CD8-positive, alpha-beta memory T cell (primary cell): ENCODE measurements around the gene IGSF3. TPM values are rescaled to one million over a fixed set of nuclear protein-coding genes. Genes with fewer than 3 reads are reported as not detected.

Source experiments
- CTCF ChIA-PET: fragments of 350-600 bp; sonication (Branson Sonifier 250); formaldehyde crosslinking; loops from one replicate; lab custom pipeline; 2021; ENCODE audit warnings: antibody characterized with exemption; lab: Charles Lee
- POLR2A ChIA-PET: fragments of 350-600 bp; sonication (Branson Sonifier 250); formaldehyde crosslinking; loops from one replicate; lab custom pipeline; 2021; ENCODE audit warnings: antibody characterized with exemption; lab: Charles Lee
- DNase-seq, 5 donors: peaks; one replicate each; pipeline versions ENCODE4 v3.0.0 to v3.0.0-alpha.2; 2020 to 2022; ENCODE audit warnings: mixed read lengths in 1 of 5
- H3K27ac ChIP-seq: one replicate; pipeline ENCODE4 v1.7.0; 2013; ENCODE audit warnings: low read depth, mild to moderate bottlenecking, low read length, moderate library complexity
- H3K27me3 ChIP-seq: 2 replicates; pipeline ENCODE4 v1.7.0; 2013; ENCODE audit warnings: low read length, mild to moderate bottlenecking; ENCODE audit not compliant: insufficient read depth, poor library complexity, severe bottlenecking
- H3K36me3 ChIP-seq: 2 replicates; pipeline ENCODE4 v1.7.0; 2013; ENCODE audit warnings: mild to moderate bottlenecking, low read length, moderate library complexity; ENCODE audit not compliant: insufficient read depth
- H3K4me1 ChIP-seq: 2 replicates; pipeline ENCODE4 v1.7.0; 2013; ENCODE audit warnings: mild to moderate bottlenecking, low read length, moderate library complexity; ENCODE audit not compliant: insufficient read depth
- H3K4me3 ChIP-seq: 2 replicates; pipeline ENCODE4 v1.7.0; 2013; ENCODE audit warnings: mild to moderate bottlenecking, low read length
- H3K9me3 ChIP-seq: 2 replicates; pipeline ENCODE4 v1.7.0; 2013; ENCODE audit warnings: mild to moderate bottlenecking, low read length
- H3K27ac Mint-ChIP-seq, 8 donors: one replicate each; pipeline ENCODE4 v1.8.0; 2020 to 2021; ENCODE audit warnings: mixed read lengths in 8 of 8, mild to moderate bottlenecking in 6 of 8, inconsistent platforms in 3 of 8, moderate library complexity in 3 of 8
- H3K27me3 Mint-ChIP-seq, 2 donors: one replicate each; pipeline ENCODE4 v1.8.0; 2020 to 2021; ENCODE audit warnings: mixed read lengths in 2 of 2, mild to moderate bottlenecking in 1 of 2, moderate library complexity in 1 of 2
- H3K36me3 Mint-ChIP-seq, 3 donors: one replicate each; pipeline ENCODE4 v1.8.0; 2020 to 2021; ENCODE audit warnings: mixed read lengths in 3 of 3, inconsistent platforms in 1 of 3, mild to moderate bottlenecking in 1 of 3
- H3K4me1 Mint-ChIP-seq, 3 donors: one replicate each; pipeline ENCODE4 v1.8.0; 2020 to 2021; ENCODE audit warnings: mixed read lengths in 3 of 3, inconsistent platforms in 1 of 3, mild to moderate bottlenecking in 1 of 3
- H3K4me3 Mint-ChIP-seq, 7 donors: one replicate each; pipeline ENCODE4 v1.8.0; 2020 to 2021; ENCODE audit warnings: mixed read lengths in 7 of 7, mild to moderate bottlenecking in 6 of 7, moderate library complexity in 4 of 7, inconsistent platforms in 2 of 7
- H3K9me3 Mint-ChIP-seq, 5 donors: one replicate each; pipeline ENCODE4 v1.8.0; 2020 to 2022; ENCODE audit warnings: mixed read lengths in 5 of 5, mild to moderate bottlenecking in 3 of 5, moderate library complexity in 2 of 5, inconsistent platforms in 1 of 5
- polyA plus RNA-seq: library from polyadenylated mRNA; unstranded; fragments of 300-500 nt; fragmentation: Illumina TruSeq; gene quantifications from one replicate; pipeline ENCODE4 v1.2.3, GENCODE V29; 2021
- total RNA-seq, 2 experiments: library from RNA; stranded (reverse); gene quantifications; one replicate each; pipeline ENCODE4 v1.2.3, GENCODE V29; 2021

Gene IGSF3
- total and polyA plus RNA-seq, 3 experiments from 2014 or later: 1.8 to 2.0 TPM; not detected in 1

- no peak overlapping the region for H3K4me3 ChIP-seq
- H3K4me1 ChIP-seq: no peaks in the 10 kb centered on the region
- H3K4me1 Mint-ChIP-seq: no peaks in the 10 kb centered on the region
- no peak overlapping the region for H3K27ac ChIP-seq
- peaks cover 6 to 33% of the 10 kb centered on the region in 2 donors for H3K27me3 Mint-ChIP-seq
- no peaks in the 10 kb centered on the region for H3K27me3 ChIP-seq
- no peak overlapping the region for H3K4me3 Mint-ChIP-seq
- no peak for DNase-seq
- no peaks in the 10 kb centered on the region for H3K9me3 Mint-ChIP-seq
- H3K9me3 ChIP-seq: no peaks in the 10 kb centered on the region
- H3K27ac Mint-ChIP-seq: no peak overlapping the region
- POLR2A ChIA-PET: no interaction called here
- peaks cover 0 to 1% (median under 1%) of the 10 kb centered on the region in 3 donors for H3K36me3 Mint-ChIP-seq
- CTCF ChIA-PET: no interaction called here
- no peaks in the 10 kb centered on the region for H3K36me3 ChIP-seq
Measured at GRCh38 chr1:116681343-116681899, 13.9 kb upstream of the IGSF3 start.

- H3K36me3 Mint-ChIP-seq: peaks cover 0 to 5% (median 1%) of the 10 kb centered on the region in 3 donors
- no peak overlapping the region for H3K27ac Mint-ChIP-seq
- H3K4me1 ChIP-seq: no peaks in the 10 kb centered on the region
- H3K9me3 Mint-ChIP-seq: no peaks in the 10 kb centered on the region
- DNase-seq: no peak
- no peaks in the 10 kb centered on the region for H3K4me1 Mint-ChIP-seq
- H3K4me3 Mint-ChIP-seq: no peak overlapping the region
- H3K27me3 ChIP-seq: no peaks in the 10 kb centered on the region
- H3K9me3 ChIP-seq: no peaks in the 10 kb centered on the region
- peaks cover 6 to 38% of the 10 kb centered on the region in 2 donors for H3K27me3 Mint-ChIP-seq
- no peaks in the 10 kb centered on the region for H3K36me3 ChIP-seq
- ChIA-PET POLR2A (no interaction called here), CTCF (no interaction called here)
- peak overlapping the region; percentile 6 for H3K27ac ChIP-seq
- no peak overlapping the region for H3K4me3 ChIP-seq
Measured at GRCh38 chr1:116680752-116681151, 13.2 kb upstream of the IGSF3 start.

- H3K27me3 ChIP-seq: no peaks in the 10 kb centered on the region
- H3K36me3 ChIP-seq: no peaks in the 10 kb centered on the region
- peak overlapping the region; percentile 6 for H3K27ac ChIP-seq
- Mint-ChIP-seq H3K27ac (peak overlapping the region in 1 of 8 donors; percentile 34), H3K9me3 (no peaks in the 10 kb centered on the region), H3K4me1 (no peaks in the 10 kb centered on the region), H3K36me3 (peaks cover 0 to 5% (median 1%) of the 10 kb centered on the region in 3 donors), H3K4me3 (no peak overlapping the region), H3K27me3 (peaks cover 9 to 41% of the 10 kb centered on the region in 2 donors)
- DNase-seq: no peak
- H3K4me1 ChIP-seq: no peaks in the 10 kb centered on the region
- ChIA-PET CTCF (no interaction called here), POLR2A (no interaction called here)
- H3K4me3 ChIP-seq: no peak overlapping the region
- no peaks in the 10 kb centered on the region for H3K9me3 ChIP-seq
Measured at GRCh38 chr1:116679828-116680628, 12.5 kb upstream of the IGSF3 start.

GRCh38 chr1:116679091-116679827 is 11.7 kb upstream of the IGSF3 start:
- Mint-ChIP-seq H3K9me3 (no peaks in the 10 kb centered on the region), H3K4me1 (no peaks in the 10 kb centered on the region), H3K36me3 (peaks cover 0 to 5% (median 1%) of the 10 kb centered on the region in 3 donors), H3K27me3 (peaks cover 16 to 49% of the 10 kb centered on the region in 2 donors), H3K4me3 (no peak overlapping the region), H3K27ac (no peak overlapping the region)
- no peak for DNase-seq
- H3K4me3 ChIP-seq: no peak overlapping the region
- no peaks in the 10 kb centered on the region for H3K4me1 ChIP-seq
- H3K27me3 ChIP-seq: no peaks in the 10 kb centered on the region
- peak overlapping the region; percentile 34 for H3K27ac ChIP-seq
- no peaks in the 10 kb centered on the region for H3K9me3 ChIP-seq
- ChIA-PET POLR2A (no interaction called here), CTCF (no interaction called here)
- no peaks in the 10 kb centered on the region for H3K36me3 ChIP-seq

GRCh38 chr1:116678732-116679090 is 11.2 kb upstream of the IGSF3 start:
- Histone ChIP-seq H3K4me3 (no peak overlapping the region), H3K27me3 (no peaks in the 10 kb centered on the region), H3K9me3 (no peaks in the 10 kb centered on the region), H3K27ac (no peak overlapping the region), H3K4me1 (no peaks in the 10 kb centered on the region), H3K36me3 (no peaks in the 10 kb centered on the region)
- H3K27me3 Mint-ChIP-seq: peaks cover 16 to 54% of the 10 kb centered on the region in 2 donors
- H3K36me3 Mint-ChIP-seq: peaks cover 0 to 5% (median 1%) of the 10 kb centered on the region in 3 donors
- H3K4me3 Mint-ChIP-seq: no peak overlapping the region
- POLR2A ChIA-PET: no interaction called here
- H3K4me1 Mint-ChIP-seq: no peaks in the 10 kb centered on the region
- no peak overlapping the region for H3K27ac Mint-ChIP-seq
- no peaks in the 10 kb centered on the region for H3K9me3 Mint-ChIP-seq
- CTCF ChIA-PET: no interaction called here
- no peak for DNase-seq

- Mint-ChIP-seq H3K4me3 (no peak overlapping the region), H3K27ac (no peak overlapping the region), H3K9me3 (no peaks in the 10 kb centered on the region), H3K36me3 (peaks cover 0 to 5% (median 1%) of the 10 kb centered on the region in 3 donors), H3K27me3 (peaks cover 16 to 62% of the 10 kb centered on the region in 2 donors), H3K4me1 (peaks cover 0 to 3% (median 1%) of the 10 kb centered on the region in 3 donors)
- no peaks in the 10 kb centered on the region for H3K36me3 ChIP-seq
- ChIA-PET POLR2A (no interaction called here), CTCF (no interaction called here)
- no peak for DNase-seq
- no peak overlapping the region for H3K27ac ChIP-seq
- H3K4me1 ChIP-seq: no peaks in the 10 kb centered on the region
- H3K27me3 ChIP-seq: no peaks in the 10 kb centered on the region
- H3K9me3 ChIP-seq: no peaks in the 10 kb centered on the region
- H3K4me3 ChIP-seq: no peak overlapping the region
Measured at GRCh38 chr1:116677474-116678062, 10.0 kb upstream of the IGSF3 start.

GRCh38 chr1:116676291-116676690 is 8.8 kb upstream of the IGSF3 start:
- POLR2A ChIA-PET: no interaction called here
- Mint-ChIP-seq H3K36me3 (peaks cover 0 to 5% (median 1%) of the 10 kb centered on the region in 3 donors), H3K4me3 (no peak overlapping the region), H3K4me1 (peaks cover 0 to 4% (median 1%) of the 10 kb centered on the region in 3 donors), H3K27ac (peak overlapping the region in 1 of 8 donors; percentile 61), H3K9me3 (no peaks in the 10 kb centered on the region), H3K27me3 (peaks cover 16 to 66% of the 10 kb centered on the region in 2 donors)
- H3K27ac ChIP-seq: no peak overlapping the region
- H3K4me3 ChIP-seq: no peak overlapping the region
- no peaks in the 10 kb centered on the region for H3K27me3 ChIP-seq
- H3K4me1 ChIP-seq: no peaks in the 10 kb centered on the region
- H3K9me3 ChIP-seq: no peaks in the 10 kb centered on the region
- no peak for DNase-seq
- no peaks in the 10 kb centered on the region for H3K36me3 ChIP-seq
- CTCF ChIA-PET: no interaction called here
